Ovary (tissue), 3 donors: ENCODE measurements around the gene IDUA.

ENCODE experiments used
- EP300 ChIP-seq: sonication (generic); formaldehyde crosslinking; IDR thresholded peaks from one replicate; pipeline ENCODE4 v1.6.1; 2017; ENCODE audit warnings: antibody characterized with exemption
- POLR2A ChIP-seq: fragments of 450-650 bp; IDR thresholded peaks from one replicate; pipeline ENCODE4 v1.6.1; 2017; ENCODE audit warnings: antibody characterized with exemption, mild to moderate bottlenecking, moderate library complexity
- TF ChIP-seq, protein P1 (sequence below), 3 donors: fragments of 450-650 bp in 2 of 3; fragments of 200-600 bp in 1 of 3; IDR thresholded peaks; one replicate each; pipeline versions ENCODE4 v1.5.1 to v1.8.0; 2016 to 2022; ENCODE audit warnings: antibody characterized with exemption in 3 of 3, mild to moderate bottlenecking in 1 of 3
- donor health status: DM: no; HTN: no; CAD: no.

DNA sequence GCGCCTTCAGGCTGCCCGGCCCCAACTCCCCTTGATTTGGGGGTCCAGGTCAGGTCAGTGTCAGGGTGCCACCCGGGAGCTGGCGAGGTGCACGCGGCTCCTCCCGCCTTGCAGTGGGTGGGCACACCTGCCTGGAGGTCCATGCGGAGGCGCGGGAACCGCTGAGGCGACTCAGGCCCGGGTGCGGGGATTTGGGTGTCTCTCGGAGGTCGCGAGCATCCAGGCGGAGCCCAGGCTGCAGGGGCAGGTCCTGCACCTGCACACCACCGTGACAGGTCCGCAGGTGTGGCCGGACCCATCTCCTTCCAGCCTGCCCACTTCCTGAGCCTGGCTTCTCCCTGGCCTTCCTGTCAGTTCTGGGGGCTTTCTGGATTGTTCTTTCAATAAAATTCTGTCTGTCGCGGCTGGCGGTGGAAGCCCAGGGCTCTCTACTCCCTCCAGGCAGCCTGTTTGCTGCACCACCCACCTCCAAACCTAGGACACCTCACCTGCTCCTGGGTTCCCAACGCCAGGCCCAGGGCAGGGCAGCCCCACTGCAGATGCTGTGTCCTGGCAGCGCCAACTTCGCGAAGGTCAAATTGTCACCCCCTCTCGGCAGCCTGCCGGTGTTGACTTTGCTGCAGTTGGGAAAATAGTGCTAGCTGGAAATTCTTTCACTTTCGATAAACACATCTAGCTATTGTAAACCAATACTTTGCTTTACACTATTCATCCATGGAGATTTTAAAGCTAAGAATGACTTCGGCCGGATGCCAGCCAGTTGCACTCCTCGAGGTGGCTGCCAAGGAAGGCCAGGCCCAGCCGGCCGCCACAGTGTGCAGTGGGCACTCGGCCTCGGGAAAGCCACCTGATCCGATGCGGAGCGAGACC is 60.5 kb downstream of the IDUA start:
- TF ChIP-seq, protein P1, sequence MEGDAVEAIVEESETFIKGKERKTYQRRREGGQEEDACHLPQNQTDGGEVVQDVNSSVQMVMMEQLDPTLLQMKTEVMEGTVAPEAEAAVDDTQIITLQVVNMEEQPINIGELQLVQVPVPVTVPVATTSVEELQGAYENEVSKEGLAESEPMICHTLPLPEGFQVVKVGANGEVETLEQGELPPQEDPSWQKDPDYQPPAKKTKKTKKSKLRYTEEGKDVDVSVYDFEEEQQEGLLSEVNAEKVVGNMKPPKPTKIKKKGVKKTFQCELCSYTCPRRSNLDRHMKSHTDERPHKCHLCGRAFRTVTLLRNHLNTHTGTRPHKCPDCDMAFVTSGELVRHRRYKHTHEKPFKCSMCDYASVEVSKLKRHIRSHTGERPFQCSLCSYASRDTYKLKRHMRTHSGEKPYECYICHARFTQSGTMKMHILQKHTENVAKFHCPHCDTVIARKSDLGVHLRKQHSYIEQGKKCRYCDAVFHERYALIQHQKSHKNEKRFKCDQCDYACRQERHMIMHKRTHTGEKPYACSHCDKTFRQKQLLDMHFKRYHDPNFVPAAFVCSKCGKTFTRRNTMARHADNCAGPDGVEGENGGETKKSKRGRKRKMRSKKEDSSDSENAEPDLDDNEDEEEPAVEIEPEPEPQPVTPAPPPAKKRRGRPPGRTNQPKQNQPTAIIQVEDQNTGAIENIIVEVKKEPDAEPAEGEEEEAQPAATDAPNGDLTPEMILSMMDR (IDR thresholded peaks at IDR 0.05): no peak
- TF ChIP-seq EP300: no peak
- TF ChIP-seq POLR2A: no peak
